ENCODE measurements around the gene KDM4B. TPM values are rescaled to one million over a fixed set of nuclear protein-coding genes. Genes with fewer than 3 reads are reported as not detected.

KDM4B gene
- total RNA-seq, 1 donor, result 26.7 TPM

DNA sequence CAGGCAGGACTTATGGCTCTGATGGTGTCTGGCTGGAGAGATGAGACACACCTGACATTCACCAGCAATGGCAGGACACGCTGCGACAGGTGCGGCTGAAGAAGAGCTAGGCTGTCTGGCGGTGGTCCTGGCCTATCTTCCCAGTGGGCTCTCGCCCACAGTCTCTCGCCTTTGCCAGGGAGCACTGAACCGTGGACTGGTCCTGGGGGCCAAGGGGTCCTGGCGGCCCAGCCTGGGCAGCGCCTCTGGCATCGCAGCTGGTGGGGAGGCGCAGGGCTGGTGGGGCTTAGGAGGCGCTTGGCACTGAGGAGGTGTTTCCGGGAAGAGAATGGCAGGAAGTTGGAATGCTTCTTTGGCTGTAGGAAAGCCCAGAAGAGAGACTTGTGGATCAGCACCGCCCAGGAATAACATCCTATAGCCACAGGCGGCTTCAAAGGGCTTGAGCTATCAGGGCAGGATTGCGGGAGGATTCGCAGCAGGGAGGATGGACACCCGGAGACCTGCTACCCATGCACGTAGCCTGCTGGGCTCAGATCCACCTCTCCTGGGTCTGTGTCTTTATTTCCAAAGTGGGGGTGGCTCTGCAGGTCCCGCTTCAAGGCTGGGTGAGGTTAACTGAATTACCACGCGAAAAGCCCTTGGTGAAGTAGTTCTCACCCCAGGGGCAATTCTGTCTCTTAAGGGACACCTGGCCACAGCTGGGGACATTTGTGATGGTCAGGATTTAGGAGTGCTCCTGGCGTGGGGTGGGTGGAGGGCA is 14.6 kb downstream of the KDM4B start:
- no peak for DNase-seq (ENCODE audit: low read depth in 2 of 3, low spot score in 2 of 3)

GRCh38 chr19:4984106-4984380 is 15.1 kb downstream of the KDM4B start:
- DNase-seq (ENCODE audit: low read depth in 2 of 3, low spot score in 2 of 3), result no peak

DNA sequence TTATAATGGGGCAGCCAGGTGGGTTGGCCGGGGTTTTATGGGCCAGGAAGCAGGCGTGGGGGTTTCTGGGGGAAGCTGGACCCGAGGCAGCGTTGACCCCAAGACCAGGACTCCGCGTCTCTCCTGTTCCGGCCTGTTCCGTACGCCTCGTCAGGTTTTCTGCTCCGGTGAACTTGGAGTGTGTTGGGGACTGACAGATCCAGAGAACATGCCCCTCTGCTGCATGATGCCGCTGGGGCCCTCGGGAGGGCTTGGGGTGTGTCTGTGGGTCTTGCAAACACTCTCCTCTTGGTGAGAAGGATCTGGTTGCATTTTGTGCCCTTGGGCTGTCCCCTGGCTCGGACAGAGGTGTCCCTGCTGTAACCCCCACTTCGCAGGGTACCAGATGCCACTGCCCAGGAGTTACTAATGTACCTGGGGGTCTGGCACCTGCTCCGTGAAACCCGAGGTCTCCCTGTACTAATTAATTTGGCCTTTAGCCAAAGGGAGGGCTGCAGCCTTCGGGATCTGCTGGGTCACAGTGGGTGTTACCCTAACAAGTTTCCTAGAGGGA is 15.6 kb downstream of the KDM4B start:
- no peak for DNase-seq (ENCODE audit: low read depth in 2 of 3, low spot score in 2 of 3)

DNA sequence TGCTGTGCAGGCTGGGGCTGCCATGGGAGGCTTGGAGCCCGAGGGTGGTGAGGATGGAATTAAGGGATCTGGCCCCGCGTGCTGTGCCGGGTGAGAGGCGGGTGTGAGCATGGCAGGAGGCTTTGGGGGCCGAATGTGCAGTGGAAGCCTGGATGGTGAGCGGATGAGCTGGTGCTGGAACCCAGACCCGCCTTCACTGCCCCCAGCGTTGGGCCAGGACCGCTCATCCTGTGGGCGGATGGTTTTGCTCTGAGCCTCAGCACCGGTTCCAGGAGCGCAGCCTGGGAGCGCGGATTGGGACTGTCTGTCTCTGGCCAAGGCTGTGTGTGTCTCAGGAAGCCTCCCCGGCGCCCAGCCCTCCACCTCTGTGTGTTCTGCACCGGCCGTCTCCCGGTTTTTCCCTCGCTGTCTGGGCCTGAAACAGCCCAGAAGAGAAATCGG is 16.7 kb downstream of the KDM4B start:
- no peak for DNase-seq (ENCODE audit: low read depth in 2 of 3, low spot score in 2 of 3)

- DNase-seq (ENCODE audit: low read depth in 2 of 3, low spot score in 2 of 3), result no peak
Measured at GRCh38 chr19:4986056-4986455, 17.1 kb downstream of the KDM4B start.

DNA sequence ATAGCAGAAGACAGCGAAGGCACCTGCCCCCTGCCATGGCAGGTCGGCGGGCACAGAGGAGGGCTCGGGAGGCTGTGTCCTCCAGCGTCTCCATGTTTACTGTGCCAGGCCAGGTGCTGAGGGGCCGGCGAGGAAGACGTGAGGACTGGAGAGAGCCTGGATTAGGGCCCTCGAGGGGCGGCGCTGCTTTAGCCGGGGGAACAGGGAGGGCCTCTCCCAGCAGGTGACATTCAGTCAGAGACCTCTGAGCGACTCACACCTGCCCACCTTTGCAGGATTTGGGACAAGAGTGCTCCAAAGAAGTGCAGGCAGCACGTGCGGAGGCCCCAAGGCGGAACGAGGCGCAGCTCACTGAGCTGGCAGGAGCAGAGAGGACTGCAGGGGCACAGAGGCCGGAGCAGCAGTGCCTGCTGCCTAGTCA is 17.6 kb downstream of the KDM4B start:
- DNase-seq (ENCODE audit: low read depth in 2 of 3, low spot score in 2 of 3), result no peak

DNA sequence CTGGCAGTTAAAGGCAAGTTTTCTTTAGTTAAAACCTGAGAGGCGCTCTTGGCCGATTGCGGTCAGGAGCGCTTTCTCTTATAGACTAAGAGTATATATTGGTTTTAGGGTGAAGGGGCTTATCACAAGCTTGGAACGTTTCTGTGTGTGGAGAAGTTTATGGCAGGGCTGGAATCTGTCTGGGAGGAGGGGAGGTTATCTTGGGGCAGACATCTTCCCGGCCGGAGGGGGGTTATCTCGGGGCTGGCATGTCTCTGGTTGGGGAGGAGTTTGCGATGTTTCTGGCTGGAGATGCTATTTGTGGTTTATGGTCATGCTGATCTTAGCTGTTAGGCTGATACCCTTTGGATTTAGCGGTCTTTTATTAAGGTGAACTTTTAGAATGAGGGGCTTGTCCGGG is 18.3 kb downstream of the KDM4B start:
- DNase-seq (ENCODE audit: low read depth in 2 of 3, low spot score in 2 of 3), result no peak

DNA sequence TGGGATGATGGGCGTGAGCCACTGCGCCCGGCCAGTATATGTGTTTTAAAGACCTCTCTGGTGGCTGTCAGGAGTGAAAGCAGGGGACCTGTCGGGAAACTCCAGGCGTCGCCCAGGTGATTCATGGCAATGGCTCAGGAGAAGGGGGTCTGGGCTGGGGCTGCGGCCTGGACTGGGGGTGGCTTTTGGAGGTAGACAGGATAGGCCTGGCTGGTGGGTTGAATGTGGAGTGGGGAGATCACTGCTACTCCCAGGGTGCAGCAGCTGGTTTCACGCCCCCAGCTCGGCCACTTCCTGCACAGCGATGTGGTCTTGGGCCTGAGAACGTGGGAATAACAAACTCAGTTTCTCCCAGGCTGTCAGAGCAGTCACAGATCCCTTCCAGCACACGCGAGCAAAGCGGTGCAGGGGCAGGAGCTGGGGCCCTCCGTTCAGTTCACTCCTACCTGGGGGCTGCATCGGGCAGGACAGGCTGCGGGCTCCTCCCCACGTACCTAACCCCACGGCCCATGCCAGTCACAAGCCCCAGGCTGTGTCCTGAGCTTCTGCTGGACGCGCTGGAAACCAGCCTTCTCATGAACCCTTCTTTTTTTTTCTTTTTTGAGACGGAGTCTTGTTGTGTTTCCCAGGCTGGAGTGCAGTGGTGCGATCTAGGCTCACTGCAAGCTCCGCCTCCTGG is 18.9 kb downstream of the KDM4B start:
- no peak for DNase-seq (ENCODE audit: low read depth in 2 of 3, low spot score in 2 of 3)

GRCh38 chr19:4988770-4989251 is 19.9 kb downstream of the KDM4B start:
- no peak for DNase-seq (ENCODE audit: low read depth in 2 of 3, low spot score in 2 of 3)

- DNase-seq (ENCODE audit: low read depth in 2 of 3, low spot score in 2 of 3), result no peak
Measured at GRCh38 chr19:4990306-4990705, 21.4 kb downstream of the KDM4B start.

- no peak for DNase-seq (ENCODE audit: low read depth in 2 of 3, low spot score in 2 of 3)
Measured at GRCh38 chr19:4991538-4991937, 22.6 kb downstream of the KDM4B start.

DNA sequence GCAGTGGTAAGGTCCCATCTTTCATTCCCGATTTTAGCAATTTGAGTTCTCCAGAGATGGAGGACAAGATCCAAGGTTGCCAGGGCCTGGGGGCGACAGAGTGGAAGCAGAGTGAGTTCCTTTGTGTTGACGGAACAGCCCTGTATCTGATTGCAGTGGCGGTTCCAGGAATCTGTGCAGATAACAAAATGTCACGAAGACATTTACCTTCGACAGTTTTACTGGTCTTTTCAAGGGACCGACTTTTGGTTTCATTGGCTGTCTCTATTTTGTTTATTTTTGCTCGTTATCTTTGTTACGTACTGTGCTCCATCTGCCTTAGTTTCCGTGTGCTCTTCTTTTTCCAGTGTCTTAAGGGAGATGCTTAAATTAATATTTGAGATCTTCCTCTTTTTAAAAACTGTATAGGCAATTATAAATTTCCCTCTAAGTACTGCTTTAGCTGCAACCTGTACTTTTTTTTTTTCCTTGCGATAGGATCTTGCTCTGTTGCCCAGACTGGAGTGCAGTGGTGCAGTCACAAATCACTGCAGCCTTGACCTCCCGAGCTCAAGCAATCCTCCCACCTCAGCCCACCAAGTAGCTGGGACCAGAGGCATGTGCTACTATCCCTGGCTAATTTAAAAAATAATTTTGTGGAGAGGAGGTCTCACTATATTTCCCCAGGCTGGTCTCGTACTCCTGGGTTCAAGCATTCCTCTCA is 23.2 kb downstream of the KDM4B start:
- DNase-seq (ENCODE audit: low read depth in 2 of 3, low spot score in 2 of 3), result no peak

GRCh38 chr19:4993683-4994082 is 24.8 kb downstream of the KDM4B start:
- no peak for DNase-seq (ENCODE audit: low read depth in 2 of 3, low spot score in 2 of 3)

DNA sequence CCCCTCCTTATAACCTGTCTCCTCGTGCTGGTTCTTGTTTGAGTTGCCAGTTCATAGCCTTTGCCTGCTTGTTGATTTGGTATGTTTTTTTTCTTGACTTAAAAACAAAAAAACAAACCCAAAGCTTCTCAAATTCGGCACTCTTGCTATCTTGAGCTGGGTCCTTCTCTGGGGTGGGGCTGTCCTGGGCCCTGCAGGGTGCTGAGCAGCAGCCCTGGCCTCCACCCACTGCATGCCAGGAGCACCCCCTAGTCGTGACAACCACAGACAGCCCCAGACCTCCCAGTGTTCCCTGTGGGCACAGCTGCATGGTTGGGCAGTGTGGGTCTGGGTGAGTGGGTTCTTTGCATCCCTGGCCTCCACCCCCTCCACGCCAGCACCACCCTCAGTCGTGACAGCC is 27.8 kb downstream of the KDM4B start:
- DNase-seq (ENCODE audit: low read depth in 2 of 3, low spot score in 2 of 3), result no peak

DNA sequence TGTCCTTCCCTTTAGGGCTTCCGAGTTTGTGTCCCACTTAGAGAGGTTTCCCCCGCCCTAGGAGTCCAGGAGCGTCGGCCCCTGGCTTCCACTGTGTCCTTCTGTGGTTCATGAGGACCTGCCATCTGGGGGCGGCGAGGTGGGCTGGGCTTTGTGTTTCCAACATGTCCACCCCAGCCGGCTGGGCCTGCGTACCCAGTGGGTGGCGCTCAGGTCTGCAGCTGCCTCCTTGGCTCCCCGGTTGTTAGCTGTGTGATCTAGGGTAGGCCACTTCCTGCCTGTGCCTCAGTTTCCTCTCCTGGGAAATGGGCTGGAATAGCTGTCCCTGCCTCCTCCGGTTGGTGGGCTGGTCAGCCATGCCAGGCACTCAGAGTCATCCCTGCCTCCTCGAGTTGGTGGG is 28.4 kb downstream of the KDM4B start:
- DNase-seq (ENCODE audit: low read depth in 2 of 3, low spot score in 2 of 3), result no peak

DNA sequence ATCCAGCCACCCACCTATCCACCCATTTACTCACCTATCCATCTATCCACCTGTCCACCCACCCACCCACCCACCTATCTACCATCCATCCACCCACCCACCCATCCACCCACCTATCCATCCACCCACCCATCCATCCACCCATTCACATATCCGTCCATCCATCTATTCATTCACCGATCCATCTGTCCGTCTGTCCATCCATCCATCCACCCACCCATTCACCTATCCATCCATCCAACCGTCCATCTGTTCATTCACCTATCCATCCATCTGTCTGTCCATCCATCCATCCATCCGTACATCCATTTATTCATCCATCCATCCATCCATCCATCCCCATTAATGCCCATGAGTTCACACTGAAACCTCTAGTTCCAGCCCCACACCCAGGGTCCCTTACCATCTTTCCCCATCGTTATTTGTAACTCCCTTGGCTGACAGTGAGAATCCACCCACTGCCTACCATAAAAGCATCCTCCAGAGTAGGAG is 31.3 kb downstream of the KDM4B start:
- DNase-seq (ENCODE audit: low read depth in 2 of 3, low spot score in 2 of 3), result no peak

- DNase-seq (ENCODE audit: low read depth in 2 of 3, low spot score in 2 of 3), result peak in 2 of 3 donors; percentile 40 to 61
Measured at GRCh38 chr19:5001615-5002014, 32.7 kb downstream of the KDM4B start.

DNA sequence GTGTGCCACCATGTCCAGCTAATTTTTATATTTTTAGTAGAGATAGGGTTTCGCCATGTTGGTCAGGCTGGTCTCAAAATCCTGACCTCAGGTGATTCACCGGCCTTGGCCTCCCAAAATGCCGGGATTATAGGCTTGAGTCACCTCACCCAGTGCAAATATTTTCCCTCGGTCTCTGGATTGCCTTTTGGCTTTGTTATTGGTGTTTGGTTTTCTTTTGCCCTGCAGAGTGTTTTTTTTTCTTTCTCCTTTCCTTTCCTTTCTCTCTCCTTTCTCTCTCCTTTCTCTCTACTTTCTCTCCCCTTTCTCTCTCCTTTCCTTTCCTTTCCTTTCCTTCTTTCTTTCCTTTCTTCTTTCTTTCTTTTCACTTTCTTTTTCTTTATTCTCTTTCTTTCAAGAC is 33.2 kb downstream of the KDM4B start:
- no peak for DNase-seq (ENCODE audit: low read depth in 2 of 3, low spot score in 2 of 3)

- no peak for DNase-seq (ENCODE audit: low read depth in 2 of 3, low spot score in 2 of 3)
Measured at GRCh38 chr19:5003781-5004180, 34.9 kb downstream of the KDM4B start.

DNA sequence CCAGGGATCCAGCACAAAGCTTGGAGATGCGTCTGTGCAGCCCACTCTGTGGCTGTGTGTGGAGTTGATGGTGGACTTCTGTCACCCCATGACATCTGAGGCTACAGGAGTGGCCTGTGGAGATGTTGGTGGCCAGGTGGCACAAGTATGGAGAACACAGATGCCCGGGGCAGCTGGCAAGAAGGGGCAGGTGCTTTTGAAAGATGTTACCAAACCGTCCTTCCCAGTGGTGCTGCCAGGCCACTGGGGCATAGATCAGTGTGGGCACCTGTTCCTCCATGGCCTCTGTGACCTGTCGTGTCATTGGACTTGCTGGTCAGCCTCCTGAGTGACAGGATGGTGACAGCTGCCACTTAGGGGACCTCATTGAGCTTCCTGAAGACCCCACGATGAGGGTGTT is 36.2 kb downstream of the KDM4B start:
- no peak for DNase-seq (ENCODE audit: low read depth in 2 of 3, low spot score in 2 of 3)

DNA sequence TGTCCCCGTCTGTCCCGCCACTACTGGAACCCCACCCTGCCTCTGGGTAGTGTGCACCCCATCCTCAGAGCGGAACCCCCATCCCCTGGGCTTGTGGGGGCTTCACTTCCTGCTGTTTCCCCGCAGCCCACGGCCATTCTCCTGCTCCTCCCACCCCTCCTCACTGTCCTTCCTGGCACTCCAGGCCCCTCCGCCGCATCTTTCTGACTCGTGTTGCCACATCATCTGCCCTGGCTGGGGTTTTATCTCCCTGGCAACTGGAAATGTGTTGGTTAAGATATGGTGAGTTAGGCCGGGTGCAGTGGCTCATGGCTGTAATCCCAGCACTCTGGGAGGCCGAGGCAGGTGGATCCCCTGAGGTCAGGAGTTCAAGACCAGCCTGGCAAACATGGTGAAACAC is 37.3 kb downstream of the KDM4B start:
- DNase-seq (ENCODE audit: low read depth in 2 of 3, low spot score in 2 of 3), result peak in 2 of 3 donors; percentile 44 to 67
